ENCODE results near the gene GASK1A. TPM values are rescaled to one million over a fixed set of nuclear protein-coding genes. Genes with fewer than 3 reads are reported as not detected.
"Not testable (repeated sequence)": the region's sequence is repeated elsewhere in the genome, so short reads cannot be mapped to it uniquely, and the experiment has no call there.

The GASK1A gene
- polyA plus RNA-seq (2013, experiment 1 of 2; ENCODE audit: insufficient read length), result 0.11 TPM
- polyA plus RNA-seq (2013, experiment 2 of 2; ENCODE audit: insufficient read length), result 0.10 TPM

DNA sequence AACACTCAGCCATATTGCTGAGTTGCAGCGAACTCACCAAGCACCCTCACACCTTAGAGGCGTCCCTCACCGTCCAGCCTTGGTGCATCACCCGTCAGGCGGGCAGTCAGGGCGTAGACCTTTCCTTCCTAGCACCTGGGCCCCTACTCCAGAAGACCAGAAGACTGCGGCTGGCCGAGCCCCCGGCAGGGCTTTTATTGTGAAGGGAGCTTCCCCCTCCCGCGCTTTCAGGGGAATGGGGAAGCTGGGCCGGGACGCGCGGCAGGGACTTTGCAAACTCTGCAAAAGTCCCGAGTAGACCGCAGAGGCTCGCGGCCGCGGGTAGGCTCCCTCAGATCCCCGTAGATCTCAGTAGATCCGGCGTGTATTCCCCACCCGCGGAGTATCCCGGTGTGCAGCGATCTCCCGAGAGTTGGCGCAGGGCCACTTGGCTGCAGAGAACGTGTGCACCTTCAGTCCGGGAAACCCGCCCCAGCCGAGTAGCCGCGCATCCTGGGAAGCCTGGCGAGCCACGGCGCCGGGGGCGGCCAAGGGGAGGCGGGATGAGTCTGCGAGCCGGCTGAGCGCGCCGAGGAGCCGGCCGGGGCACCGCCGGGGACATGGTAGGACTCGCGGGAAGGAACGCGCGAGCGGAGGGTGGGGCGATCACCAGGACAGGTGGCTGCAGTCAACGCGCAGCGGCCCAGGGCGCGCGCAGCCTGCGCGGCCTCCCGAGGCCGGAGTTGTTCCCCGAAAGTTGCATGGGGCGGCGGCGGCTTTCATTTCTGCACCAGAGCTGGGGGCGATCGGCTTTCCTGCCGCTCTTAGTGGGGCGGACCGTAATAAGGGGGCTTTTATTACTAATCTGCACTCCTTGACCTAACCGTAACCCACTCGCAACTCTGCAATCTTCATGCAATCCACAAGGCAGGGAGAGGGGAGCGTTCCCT, at the start of gene GASK1A:
GASK1A (plus strand) TSS at position 268 of the 929 bp plus-strand sequence; CDS start at position 600, 332 bp downstream.
- DNase-seq, result peak; percentile 9

- no peak for DNase-seq
Observed at GRCh38 chr3:42934111-42934510, 45.0 kb upstream of the GASK1A start.

DNA sequence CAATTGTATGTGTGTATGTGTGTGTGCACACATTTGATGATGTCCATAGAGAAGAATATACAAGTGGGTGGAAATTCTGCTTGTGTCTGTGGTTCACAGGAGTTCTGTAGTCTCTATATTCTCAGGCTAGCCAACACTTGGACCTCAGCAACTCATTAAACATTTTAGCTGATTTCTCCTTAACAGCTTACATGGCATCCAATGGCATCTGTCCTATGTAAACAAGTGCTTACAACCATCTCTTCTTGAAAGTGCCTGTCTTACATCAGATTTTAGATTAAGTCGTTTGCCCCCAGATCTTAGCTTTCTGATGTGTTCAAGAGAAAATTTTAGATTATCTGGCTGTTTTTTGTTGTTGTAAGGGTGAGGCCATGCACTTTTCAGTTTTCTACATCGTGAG, 44.2 kb upstream of the GASK1A start:
- DNase-seq, result no peak

DNA sequence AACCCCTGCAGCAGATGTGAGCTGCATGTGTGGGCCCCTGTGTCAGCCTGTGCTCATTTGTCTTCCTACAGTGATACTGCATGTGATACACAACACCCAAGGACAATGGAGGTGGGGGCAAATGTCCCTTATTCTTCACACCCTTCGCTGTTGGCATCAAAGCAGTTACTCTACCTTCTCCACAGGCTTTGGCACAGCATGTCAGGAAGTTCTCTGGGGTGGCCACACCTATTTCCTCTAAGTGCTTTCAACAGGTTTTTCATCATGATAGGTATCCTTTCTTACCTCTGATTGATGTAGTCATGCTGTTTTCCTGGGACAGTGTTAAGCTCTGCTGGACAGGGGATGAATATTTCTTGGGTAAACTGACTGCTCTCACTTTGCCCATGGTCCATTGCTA, 43.6 kb upstream of the GASK1A start:
- DNase-seq, result no peak

DNA sequence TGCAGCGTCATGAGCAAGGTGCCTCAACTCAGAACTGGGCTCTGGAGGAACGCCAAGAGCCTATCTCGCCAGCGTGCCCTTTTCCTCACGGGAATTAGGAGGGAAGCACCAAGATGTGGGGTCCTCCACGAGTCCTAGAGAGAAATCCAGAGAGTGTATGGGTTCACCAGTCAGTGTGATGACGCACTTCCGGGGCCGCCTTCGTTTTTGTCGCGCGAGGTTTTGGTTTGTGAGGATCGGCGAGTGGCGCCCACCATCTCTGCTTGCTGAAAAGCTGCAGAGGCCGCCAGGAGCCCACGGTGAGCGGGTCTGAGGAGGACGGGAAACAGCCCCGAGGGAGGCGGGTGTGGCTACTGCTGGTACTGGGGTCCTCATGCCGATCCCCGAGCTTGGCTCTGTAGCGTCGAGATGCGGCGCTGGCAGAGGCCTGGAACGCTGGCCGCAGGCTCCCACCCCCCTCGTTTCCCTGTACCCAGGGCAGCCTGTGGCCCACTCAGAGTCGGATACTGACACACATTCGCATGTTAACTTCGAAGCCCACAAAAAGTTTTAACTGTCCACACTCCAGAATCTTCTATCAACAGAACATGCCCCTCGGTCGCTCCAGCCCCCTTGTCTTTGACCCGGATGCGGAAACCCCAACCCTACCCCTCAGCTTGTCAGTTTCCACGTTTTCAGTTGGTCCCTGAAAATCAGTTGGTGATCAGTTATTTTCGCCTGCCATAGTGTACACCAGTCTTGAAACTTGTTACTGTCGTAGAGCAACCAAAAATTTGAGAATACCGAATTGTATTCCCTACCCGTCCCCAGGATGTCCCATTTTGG, 42.7 kb upstream of the GASK1A start:
- DNase-seq, result peak; percentile 62

- DNase-seq, result no peak
Observed at GRCh38 chr3:42937334-42937733, 41.8 kb upstream of the GASK1A start.

- no peak for DNase-seq
Observed at GRCh38 chr3:42942693-42943092, 36.4 kb upstream of the GASK1A start.

- DNase-seq, result no peak
Observed at GRCh38 chr3:42946050-42946449, 33.1 kb upstream of the GASK1A start.

GRCh38 chr3:42957573-42957972, 21.5 kb upstream of the GASK1A start:
- no peak for DNase-seq

DNA sequence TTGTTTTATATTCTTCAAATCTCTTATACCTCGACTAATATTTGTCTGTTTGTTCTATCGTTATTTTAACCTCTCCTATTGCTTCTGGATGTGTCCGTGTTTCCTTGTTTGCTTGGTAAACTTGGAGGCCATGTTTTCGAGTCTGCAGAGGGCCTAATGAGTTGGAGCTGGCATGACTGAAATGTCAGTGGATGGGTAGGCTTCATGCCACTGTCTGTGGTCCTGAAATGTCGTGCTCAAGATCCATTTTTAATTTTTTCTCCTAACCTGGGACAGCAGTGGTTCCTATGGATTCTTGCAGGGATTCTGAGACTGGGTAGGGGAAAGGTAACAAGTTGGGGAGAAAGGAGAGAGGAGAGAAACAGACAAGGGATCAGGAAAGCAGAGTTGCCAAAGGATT, 18.8 kb upstream of the GASK1A start:
- DNase-seq, result no peak

DNA sequence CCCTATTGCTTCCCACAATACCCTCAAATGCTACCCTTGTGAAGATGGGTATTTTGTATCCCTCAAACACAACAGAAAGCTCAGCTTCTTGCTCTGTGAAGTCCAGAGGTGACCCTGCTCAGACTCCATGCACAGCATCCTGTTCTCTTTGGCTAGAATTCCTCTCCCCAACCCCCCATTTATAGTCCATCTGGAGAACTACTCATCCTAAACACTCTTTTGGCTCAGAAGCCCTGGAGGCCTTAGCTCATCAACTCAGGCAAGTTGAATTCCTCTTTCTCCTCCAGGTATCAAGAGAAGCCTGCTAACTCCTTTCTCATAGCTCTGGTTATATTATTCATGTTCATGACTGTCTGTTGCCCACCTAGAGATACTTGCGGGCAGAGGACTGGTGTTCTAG, 18.3 kb upstream of the GASK1A start:
- DNase-seq, result no peak

GRCh38 chr3:42961633-42962032, 17.5 kb upstream of the GASK1A start:
- DNase-seq, result peak; percentile 46

DNA sequence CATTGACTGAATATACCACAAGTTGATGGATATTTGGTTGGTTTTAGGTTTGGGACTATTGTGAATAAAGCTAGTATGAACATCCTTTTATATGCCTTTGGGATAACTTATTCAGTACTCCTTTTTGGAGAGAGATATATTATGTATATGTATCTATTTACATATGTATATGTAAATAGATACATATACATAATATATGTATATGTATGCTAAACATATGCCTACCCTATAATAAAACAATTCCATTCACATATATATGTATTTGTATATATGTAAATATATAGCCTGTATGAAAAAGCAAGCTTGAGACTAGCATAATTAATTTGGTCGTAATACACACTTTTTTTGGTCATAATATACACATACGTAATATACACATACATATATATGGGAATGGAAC, 15.8 kb upstream of the GASK1A start:
- no peak for DNase-seq

- DNase-seq, result no peak
Observed at GRCh38 chr3:42964266-42964665, 14.8 kb upstream of the GASK1A start.

DNA sequence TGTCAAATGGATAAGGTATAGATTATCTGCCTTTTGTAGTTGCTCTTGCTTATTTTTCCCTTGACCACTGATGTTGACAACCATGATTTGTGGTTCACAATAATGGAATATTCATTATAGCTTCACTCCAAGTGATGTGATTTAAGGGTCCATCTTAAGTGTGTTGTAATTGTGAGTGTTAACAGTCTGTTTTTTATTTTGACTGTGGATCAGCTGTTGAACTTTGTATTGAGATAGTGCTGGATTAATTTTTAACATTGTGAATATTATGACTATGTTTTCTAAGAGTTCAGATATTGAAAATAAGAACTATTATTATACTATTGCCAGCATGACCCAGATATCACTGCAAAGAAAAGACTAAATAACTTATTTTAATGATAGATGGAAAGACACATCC, 8.6 kb upstream of the GASK1A start:
- no peak for DNase-seq

DNA sequence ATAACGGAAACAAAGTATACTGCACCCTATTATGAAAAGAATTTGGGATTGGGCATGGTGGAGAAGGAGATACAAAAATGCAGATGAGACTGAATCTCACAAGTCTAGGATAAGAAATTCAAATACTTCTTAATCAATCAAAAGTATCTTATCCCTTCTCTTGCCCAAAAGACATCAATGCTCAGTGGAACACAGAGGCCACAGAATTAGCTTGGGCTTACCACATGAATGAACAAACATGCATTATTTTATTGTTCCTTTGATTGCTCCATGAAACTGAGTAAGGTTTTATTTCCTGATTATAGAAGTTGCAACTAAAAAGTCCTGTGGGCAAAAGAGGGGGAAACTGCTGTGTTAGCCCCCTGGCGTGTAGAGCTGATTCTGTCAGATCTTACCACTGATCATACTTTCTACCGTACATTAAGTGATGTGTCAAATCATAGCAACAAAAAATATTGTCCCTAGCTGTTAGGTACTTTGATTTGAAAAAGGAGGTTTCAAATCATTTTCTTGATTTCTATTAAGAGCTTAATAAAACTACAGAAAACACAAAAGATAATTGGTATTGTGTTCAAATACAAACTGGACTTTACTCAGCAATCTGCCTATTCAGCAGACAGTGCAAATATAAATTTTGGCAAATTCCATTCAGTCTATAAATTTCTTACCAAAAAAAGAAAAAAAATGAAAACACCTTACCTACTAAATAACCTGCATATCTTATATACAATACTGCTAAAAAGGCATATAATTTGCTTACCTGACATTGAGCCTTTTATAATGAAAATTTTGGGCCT, 7.9 kb upstream of the GASK1A start:
- DNase-seq, result no peak

- DNase-seq, result not testable (repeated sequence)
Observed at GRCh38 chr3:42974906-42975305, 4.2 kb upstream of the GASK1A start.

- DNase-seq, result no peak
Observed at GRCh38 chr3:42975456-42975855, 3.7 kb upstream of the GASK1A start.

DNA sequence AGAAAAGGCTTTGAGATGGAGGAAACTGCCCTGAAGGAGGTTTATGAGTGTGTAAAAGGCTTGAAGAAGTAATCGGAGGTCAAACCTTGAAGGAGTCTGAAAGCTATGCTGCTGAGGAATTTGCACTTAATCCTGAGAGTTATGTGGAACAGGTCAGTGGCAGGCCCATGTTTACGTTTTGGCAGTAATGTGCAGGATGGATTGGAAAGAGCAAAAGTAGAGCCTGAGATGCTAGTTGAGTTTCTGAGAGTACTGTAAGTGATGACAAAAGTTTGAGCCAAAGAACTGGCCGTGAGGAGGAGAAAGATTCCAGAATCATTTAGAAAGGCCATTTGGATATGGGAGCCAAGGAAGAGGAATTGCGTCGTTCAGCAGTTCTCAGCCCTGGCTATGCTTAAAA, 3.2 kb upstream of the GASK1A start:
- no peak for DNase-seq

DNA sequence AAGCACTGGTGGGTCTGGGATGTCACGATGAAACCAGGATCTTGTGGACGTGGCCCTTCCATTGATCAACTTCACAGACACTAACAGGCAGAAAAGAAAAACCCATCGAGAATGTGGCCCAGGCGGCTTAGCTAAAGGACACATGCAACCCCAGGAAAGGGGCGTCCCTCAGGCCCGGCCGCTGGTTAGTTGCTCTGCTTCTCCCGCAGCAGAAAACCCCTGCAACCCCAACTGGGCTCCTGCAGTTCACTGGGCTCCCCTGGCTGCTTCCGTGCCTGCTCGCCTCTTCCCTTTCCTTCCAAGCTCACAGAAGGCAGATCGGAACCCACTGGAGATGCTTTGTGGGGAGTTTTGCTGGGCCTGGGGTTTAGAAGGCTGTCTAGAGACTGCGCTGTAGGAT, 1.1 kb downstream of the GASK1A start:
- no peak for DNase-seq

DNA sequence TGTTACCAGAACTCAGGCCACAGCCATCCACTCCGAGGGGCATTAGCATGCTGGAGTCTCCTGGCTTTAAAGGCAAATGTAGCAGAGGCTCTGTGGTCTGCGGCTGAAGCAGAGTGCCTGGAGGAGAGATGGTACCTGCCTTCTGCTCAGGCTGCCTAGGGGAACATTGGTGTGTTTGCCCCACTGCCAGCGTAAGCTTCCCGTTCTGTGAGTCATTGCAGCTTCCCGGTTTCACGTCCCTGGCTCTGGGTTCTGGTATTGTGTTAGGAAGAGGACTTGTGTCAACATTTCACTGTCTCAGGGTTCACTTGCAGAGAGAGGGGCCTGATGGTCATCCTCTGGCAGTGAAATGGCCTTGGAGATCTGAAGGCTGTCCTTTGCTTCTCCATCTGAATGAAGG, 1.8 kb downstream of the GASK1A start:
- no peak for DNase-seq

GRCh38 chr3:42982645-42983412, 3.7 kb downstream of the GASK1A start:
- DNase-seq, result no peak

All from fibroblast of skin of back (primary cell).